Measurements from ENCODE around the gene MOB4.
"Not testable (repeated sequence)": the region's sequence is repeated elsewhere in the genome, so short reads cannot be mapped to it uniquely, and the experiment has no call there.

MOB4 gene

DNA sequence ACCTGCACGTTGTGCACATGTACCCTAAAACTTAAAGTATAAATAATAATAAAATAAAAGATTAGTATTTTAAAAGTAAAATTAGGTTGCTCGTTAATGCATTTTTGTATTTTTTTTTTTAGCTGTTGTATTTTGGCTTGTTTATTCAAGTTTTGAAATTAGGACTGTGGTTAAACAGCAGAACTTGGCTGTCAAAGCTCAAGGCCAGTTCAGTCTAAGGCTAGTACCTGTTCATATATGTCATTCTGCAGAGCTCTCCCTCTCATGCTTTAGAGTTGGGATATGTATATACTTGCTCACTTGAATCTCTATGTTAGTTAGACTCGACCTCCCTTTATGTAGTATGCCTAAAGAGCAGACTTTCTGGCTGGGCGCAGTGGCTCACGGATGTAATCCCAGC is 32.7 kb downstream of the MOB4 start:
- DNase-seq (ENCODE audit: insufficient read length, low spot score): no peak
- FAIRE-seq: no peak
- TF ChIP-seq POLR2AphosphoS5 (IDR thresholded peaks at IDR 0.05; ENCODE audit: low read depth, low read length) (no peak), TAF1 (IDR thresholded peaks at IDR 0.05; ENCODE audit: low read depth, low read length) (no peak), POLR2A (IDR thresholded peaks at IDR 0.05; ENCODE audit: low read depth, low read length) (no peak), PAX5 (IDR thresholded peaks at IDR 0.05; ENCODE audit: insufficient read depth, low read length, severe bottlenecking) (no peak), POU2F2 (IDR thresholded peaks at IDR 0.05; ENCODE audit: low read depth, low read length) (no peak), SPI1 (IDR thresholded peaks at IDR 0.05; ENCODE audit: low read depth, low read length) (no peak)

GRCh38 chr2:197551260-197551659 is 35.4 kb downstream of the MOB4 start:
- not testable (repeated sequence) for DNase-seq (ENCODE audit: insufficient read length, low spot score); FAIRE-seq

DNA sequence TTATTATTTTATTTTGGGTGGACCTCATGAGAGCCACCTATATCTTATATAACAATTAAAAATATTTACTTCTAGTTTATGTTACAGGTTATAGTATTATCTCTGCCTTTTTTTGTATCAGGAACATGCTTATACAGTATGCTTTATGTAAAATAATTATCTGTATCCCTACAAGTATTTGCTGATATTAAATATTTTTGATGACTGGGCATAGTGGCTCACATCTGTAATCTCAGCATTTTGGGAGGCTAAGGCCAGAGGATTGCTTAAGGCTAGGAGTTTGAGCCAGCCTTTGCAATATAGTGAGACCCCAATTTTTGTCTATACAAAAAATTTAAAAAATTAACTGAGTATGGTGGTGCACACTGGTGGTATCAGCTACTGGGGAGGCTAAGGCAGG is 39.6 kb downstream of the MOB4 start:
- TF ChIP-seq PAX5 (IDR thresholded peaks at IDR 0.05; ENCODE audit: insufficient read depth, low read length, severe bottlenecking): no peak
- no peak for TF ChIP-seq POU2F2 (IDR thresholded peaks at IDR 0.05; ENCODE audit: low read depth, low read length)
- TF ChIP-seq SPI1 (IDR thresholded peaks at IDR 0.05; ENCODE audit: low read depth, low read length): no peak
- TF ChIP-seq TAF1 (IDR thresholded peaks at IDR 0.05; ENCODE audit: low read depth, low read length): no peak
- no peak for TF ChIP-seq POLR2A (IDR thresholded peaks at IDR 0.05; ENCODE audit: low read depth, low read length)
- no peak for TF ChIP-seq POLR2AphosphoS5 (IDR thresholded peaks at IDR 0.05; ENCODE audit: low read depth, low read length)
- no peak for FAIRE-seq
- no peak for DNase-seq (ENCODE audit: insufficient read length, low spot score)

- TF ChIP-seq TAF1 (IDR thresholded peaks at IDR 0.05; ENCODE audit: low read depth, low read length) (no peak), PAX5 (IDR thresholded peaks at IDR 0.05; ENCODE audit: insufficient read depth, low read length, severe bottlenecking) (no peak), POLR2A (IDR thresholded peaks at IDR 0.05; ENCODE audit: low read depth, low read length) (no peak), SPI1 (IDR thresholded peaks at IDR 0.05; ENCODE audit: low read depth, low read length) (no peak), POLR2AphosphoS5 (IDR thresholded peaks at IDR 0.05; ENCODE audit: low read depth, low read length) (no peak), POU2F2 (IDR thresholded peaks at IDR 0.05; ENCODE audit: low read depth, low read length) (no peak)
- FAIRE-seq (no peak), DNase-seq (ENCODE audit: insufficient read length, low spot score) (no peak)
Measured at GRCh38 chr2:197556456-197556855, 40.6 kb downstream of the MOB4 start.

- TF ChIP-seq POLR2A (IDR thresholded peaks at IDR 0.05; ENCODE audit: low read depth, low read length): no peak
- no peak for TF ChIP-seq POLR2AphosphoS5 (IDR thresholded peaks at IDR 0.05; ENCODE audit: low read depth, low read length)
- no peak for TF ChIP-seq TAF1 (IDR thresholded peaks at IDR 0.05; ENCODE audit: low read depth, low read length)
- no peak for TF ChIP-seq SPI1 (IDR thresholded peaks at IDR 0.05; ENCODE audit: low read depth, low read length)
- TF ChIP-seq POU2F2 (IDR thresholded peaks at IDR 0.05; ENCODE audit: low read depth, low read length): no peak
- TF ChIP-seq PAX5 (IDR thresholded peaks at IDR 0.05; ENCODE audit: insufficient read depth, low read length, severe bottlenecking): no peak
- DNase-seq (ENCODE audit: insufficient read length, low spot score): no peak
- no peak for FAIRE-seq
Measured at GRCh38 chr2:197558393-197558792, 42.5 kb downstream of the MOB4 start.

DNA sequence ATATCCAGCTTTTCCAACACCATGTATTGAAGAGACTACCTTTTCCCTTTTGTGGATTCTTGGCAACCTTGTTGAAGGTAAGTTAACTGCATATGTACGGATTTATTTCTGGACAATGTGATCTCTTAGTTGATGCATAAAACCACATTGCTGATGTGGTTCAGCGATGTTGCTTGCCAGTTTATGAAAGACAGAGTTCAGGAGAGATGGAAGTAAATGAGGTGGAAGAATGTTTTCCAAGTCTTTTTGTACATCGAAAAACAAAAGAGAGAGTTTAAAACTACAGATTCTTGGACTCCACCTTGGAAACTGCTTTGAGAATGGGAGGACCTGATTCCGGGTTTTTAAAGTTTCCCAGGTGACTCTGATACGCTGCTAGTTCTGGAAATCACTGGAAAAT is 43.8 kb downstream of the MOB4 start:
- FAIRE-seq (no peak), DNase-seq (ENCODE audit: insufficient read length, low spot score) (no peak)
- TF ChIP-seq POLR2A (IDR thresholded peaks at IDR 0.05; ENCODE audit: low read depth, low read length) (no peak), TAF1 (IDR thresholded peaks at IDR 0.05; ENCODE audit: low read depth, low read length) (no peak), POLR2AphosphoS5 (IDR thresholded peaks at IDR 0.05; ENCODE audit: low read depth, low read length) (no peak), SPI1 (IDR thresholded peaks at IDR 0.05; ENCODE audit: low read depth, low read length) (no peak), POU2F2 (IDR thresholded peaks at IDR 0.05; ENCODE audit: low read depth, low read length) (no peak), PAX5 (IDR thresholded peaks at IDR 0.05; ENCODE audit: insufficient read depth, low read length, severe bottlenecking) (no peak)

GRCh38 chr2:197560146-197560665 is 44.3 kb downstream of the MOB4 start:
- FAIRE-seq (no peak), DNase-seq (ENCODE audit: insufficient read length, low spot score) (no peak)
- TF ChIP-seq SPI1 (IDR thresholded peaks at IDR 0.05; ENCODE audit: low read depth, low read length): no peak

DNA sequence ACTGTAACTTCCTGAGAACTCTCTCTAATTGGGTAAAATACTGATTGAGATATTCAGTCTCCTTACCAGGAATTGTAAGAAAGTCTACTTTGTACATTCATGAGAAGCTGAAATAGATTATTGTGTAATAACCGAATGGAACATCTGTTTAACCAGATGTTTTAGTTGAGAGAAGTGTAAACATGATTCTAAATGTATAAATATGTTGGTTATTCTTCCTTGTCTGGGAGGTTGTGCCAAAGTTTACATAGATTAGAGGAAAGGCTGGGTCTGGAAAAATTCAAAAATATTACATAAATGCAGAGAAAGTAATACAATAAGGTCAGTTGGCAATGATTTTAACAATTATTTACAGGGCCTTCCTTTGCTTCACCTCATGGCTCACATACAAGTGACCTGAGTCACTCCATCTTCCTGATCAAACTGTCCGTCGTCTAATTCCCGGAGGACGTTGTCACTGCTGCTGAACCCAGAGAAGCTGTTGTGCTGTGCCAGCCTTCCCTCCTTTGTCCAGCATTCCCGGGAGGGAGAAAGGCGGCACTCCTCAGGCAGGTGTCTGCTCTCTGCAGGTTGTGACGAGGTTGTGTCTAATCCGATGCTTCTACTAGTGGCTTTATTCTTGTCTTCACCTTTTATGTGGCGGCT is 55.9 kb downstream of the MOB4 start:
- TF ChIP-seq POLR2A (IDR thresholded peaks at IDR 0.05; ENCODE audit: low read depth, low read length) (no peak), POU2F2 (IDR thresholded peaks at IDR 0.05; ENCODE audit: low read depth, low read length) (no peak), POLR2AphosphoS5 (IDR thresholded peaks at IDR 0.05; ENCODE audit: low read depth, low read length) (no peak), TAF1 (IDR thresholded peaks at IDR 0.05; ENCODE audit: low read depth, low read length) (no peak), PAX5 (IDR thresholded peaks at IDR 0.05; ENCODE audit: insufficient read depth, low read length, severe bottlenecking) (no peak), SPI1 (IDR thresholded peaks at IDR 0.05; ENCODE audit: low read depth, low read length) (no peak)
- no peak for DNase-seq (ENCODE audit: insufficient read length, low spot score)
- FAIRE-seq: no peak

DNA sequence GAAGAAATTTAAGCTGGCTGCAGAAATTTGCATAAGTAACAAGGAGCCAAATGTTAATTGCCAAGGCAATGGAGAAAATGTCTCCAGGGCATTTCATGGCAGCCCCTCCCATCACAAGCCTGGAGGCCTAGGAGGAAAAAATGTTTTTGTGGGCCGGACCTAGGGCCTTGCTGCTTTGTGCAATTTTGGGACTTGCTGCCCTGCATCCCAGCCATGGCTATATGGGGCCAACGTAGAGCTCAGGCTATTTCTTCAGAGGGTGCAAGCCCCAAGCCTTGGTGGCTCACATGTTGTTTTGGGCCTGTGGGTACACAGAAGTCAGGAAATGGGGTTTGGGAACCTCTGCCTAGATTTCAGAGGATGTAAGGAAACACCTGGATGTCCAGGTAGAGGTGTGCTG is 57.7 kb downstream of the MOB4 start:
- DNase-seq (ENCODE audit: insufficient read length, low spot score) (no peak), FAIRE-seq (no peak)
- no peak for TF ChIP-seq PAX5 (IDR thresholded peaks at IDR 0.05; ENCODE audit: insufficient read depth, low read length, severe bottlenecking)
- no peak for TF ChIP-seq SPI1 (IDR thresholded peaks at IDR 0.05; ENCODE audit: low read depth, low read length)
- no peak for TF ChIP-seq POLR2AphosphoS5 (IDR thresholded peaks at IDR 0.05; ENCODE audit: low read depth, low read length)
- no peak for TF ChIP-seq POLR2A (IDR thresholded peaks at IDR 0.05; ENCODE audit: low read depth, low read length)
- TF ChIP-seq TAF1 (IDR thresholded peaks at IDR 0.05; ENCODE audit: low read depth, low read length): no peak
- TF ChIP-seq POU2F2 (IDR thresholded peaks at IDR 0.05; ENCODE audit: low read depth, low read length): no peak

GRCh38 chr2:197575987-197576386 is 60.1 kb downstream of the MOB4 start:
- TF ChIP-seq POLR2AphosphoS5 (IDR thresholded peaks at IDR 0.05; ENCODE audit: low read depth, low read length) (no peak), POLR2A (IDR thresholded peaks at IDR 0.05; ENCODE audit: low read depth, low read length) (no peak), PAX5 (IDR thresholded peaks at IDR 0.05; ENCODE audit: insufficient read depth, low read length, severe bottlenecking) (no peak), POU2F2 (IDR thresholded peaks at IDR 0.05; ENCODE audit: low read depth, low read length) (no peak), SPI1 (IDR thresholded peaks at IDR 0.05; ENCODE audit: low read depth, low read length) (no peak), TAF1 (IDR thresholded peaks at IDR 0.05; ENCODE audit: low read depth, low read length) (no peak)
- FAIRE-seq: no peak
- DNase-seq (ENCODE audit: insufficient read length, low spot score): no peak
